HEK293 (cell line): ENCODE measurements around the gene USE1.

Source experiments
- CTCF ChIA-PET: fragments of 350-600 bp; formaldehyde crosslinking; extraction: SDS; loops from one replicate; lab custom pipeline; 2021; ENCODE audit warnings: antibody characterized with exemption; lab: Yijun Ruan, JAX
- POLR2A ChIA-PET: fragments of 300-600 bp; formaldehyde crosslinking; extraction: SDS; loops from one replicate; lab custom pipeline; 2020; ENCODE audit warnings: antibody characterized with exemption, inconsistent platforms; lab: Yijun Ruan, JAX
- H3K27ac ChIP-seq: fragments of 200-500 bp; sonication (Bioruptor generic); 2 replicates; pipeline ENCODE4 v1.5.1; 2014; ENCODE audit warnings: low read depth, low read length, control low read depth, inconsistent platforms; ENCODE audit errors: extremely low read depth
- H3K36me3 ChIP-seq, 2 experiments: fragments of 200-500 bp in 1 of 2; sonication (Bioruptor generic) in 1 of 2; 1 replicate in 1 of 2; 2 replicates in 1 of 2; pipeline ENCODE4 v1.5.1; 2014 to 2017; ENCODE audit warnings: inconsistent platforms in 2 of 2, low read length in 2 of 2; ENCODE audit not compliant: control insufficient read depth in 2 of 2, insufficient read depth in 1 of 2
- H3K4me1 ChIP-seq: fragments of 200-500 bp; sonication (Bioruptor generic); 2 replicates; pipeline ENCODE4 v1.5.1; 2014; ENCODE audit warnings: mild to moderate bottlenecking, low read length, inconsistent platforms; ENCODE audit not compliant: control insufficient read depth, insufficient read depth
- H3K4me3 ChIP-seq: 2 replicates; pipeline ENCODE4 v1.5.1; 2011; ENCODE audit warnings: low read depth, mild to moderate bottlenecking, control low read depth, low read length, moderate library complexity
- H3K9me3 ChIP-seq: fragments of 200-500 bp; sonication (Bioruptor generic); 2 replicates; pipeline ENCODE4 v1.5.1; 2014; ENCODE audit warnings: low read depth, low read length, inconsistent platforms; ENCODE audit not compliant: control insufficient read depth, insufficient read depth
- BCL11A ChIP-seq: fragments of 450-650 bp; formaldehyde crosslinking; IDR thresholded peaks from 2 replicates; pipeline ENCODE4 v1.5.1; 2016; ENCODE audit warnings: low read depth, missing biosample characterization, missing genetic modification characterization
- GLIS1 ChIP-seq: fragments of 450-650 bp; formaldehyde crosslinking; IDR thresholded peaks from 2 replicates; pipeline ENCODE4 v1.5.1; 2016; ENCODE audit warnings: missing biosample characterization, missing genetic modification characterization
- GLIS2 ChIP-seq: fragments of 450-650 bp; formaldehyde crosslinking; IDR thresholded peaks from 2 replicates; pipeline ENCODE4 v1.5.1; 2016; ENCODE audit warnings: missing biosample characterization, missing genetic modification characterization
- KLF1 ChIP-seq: fragments of 450-650 bp; formaldehyde crosslinking; IDR thresholded peaks from 2 replicates; pipeline ENCODE4 v1.5.1; 2016; ENCODE audit warnings: missing biosample characterization, missing genetic modification characterization
- KLF16 ChIP-seq: fragments of 450-650 bp; formaldehyde crosslinking; IDR thresholded peaks from 2 replicates; pipeline ENCODE4 v1.5.1; 2017; ENCODE audit warnings: missing biosample characterization, missing genetic modification characterization
- KLF8 ChIP-seq: fragments of 450-650 bp; formaldehyde crosslinking; IDR thresholded peaks from 2 replicates; pipeline ENCODE4 v1.5.1; 2016; ENCODE audit warnings: missing biosample characterization, missing genetic modification characterization
- KLF9 ChIP-seq: fragments of 450-650 bp; formaldehyde crosslinking; IDR thresholded peaks from 2 replicates; pipeline ENCODE4 v1.5.1; 2016; ENCODE audit warnings: missing biosample characterization, missing genetic modification characterization, low read depth
- MZF1 ChIP-seq: fragments of 450-650 bp; formaldehyde crosslinking; IDR thresholded peaks from 2 replicates; pipeline ENCODE4 v1.5.1; 2017; ENCODE audit warnings: missing biosample characterization, missing genetic modification characterization, borderline replicate concordance
- SP2 ChIP-seq: fragments of 450-650 bp; formaldehyde crosslinking; IDR thresholded peaks from 2 replicates; pipeline ENCODE4 v1.5.1; 2016; ENCODE audit warnings: missing biosample characterization, missing genetic modification characterization
- SP3 ChIP-seq: fragments of 450-650 bp; formaldehyde crosslinking; IDR thresholded peaks from 2 replicates; pipeline ENCODE4 v1.5.1; 2016; ENCODE audit warnings: missing biosample characterization, missing genetic modification characterization
- ZBTB48 ChIP-seq: fragments of 450-650 bp; formaldehyde crosslinking; IDR thresholded peaks from 2 replicates; pipeline ENCODE4 v1.5.1; 2016; ENCODE audit warnings: missing biosample characterization, missing genetic modification characterization
- ZBTB7A ChIP-seq: fragments of 450-650 bp; formaldehyde crosslinking; IDR thresholded peaks from 2 replicates; pipeline ENCODE4 v1.5.1; 2016; ENCODE audit warnings: low read depth, missing biosample characterization, missing genetic modification characterization
- ZEB2 ChIP-seq: fragments of 450-650 bp; formaldehyde crosslinking; IDR thresholded peaks from 2 replicates; pipeline ENCODE4 v1.5.1; 2016; ENCODE audit warnings: missing biosample characterization, missing genetic modification characterization
- ZIC2 ChIP-seq: fragments of 450-650 bp; formaldehyde crosslinking; IDR thresholded peaks from 2 replicates; pipeline ENCODE4 v1.5.1; 2016; ENCODE audit warnings: missing biosample characterization, missing genetic modification characterization
- ZNF184 ChIP-seq: fragments of 450-650 bp; IDR thresholded peaks from 2 replicates; pipeline ENCODE4 v1.5.1; 2018; ENCODE audit warnings: missing biosample characterization, mild to moderate bottlenecking, missing genetic modification characterization
- ZNF335 ChIP-seq: fragments of 450-650 bp; formaldehyde crosslinking; conservative IDR thresholded peaks from 2 replicates; pipeline ENCODE4 v1.5.1; 2016; ENCODE audit warnings: missing biosample characterization, missing genetic modification characterization
- ZNF423 ChIP-seq: fragments of 450-650 bp; formaldehyde crosslinking; IDR thresholded peaks from 2 replicates; pipeline ENCODE4 v1.5.1; 2016; ENCODE audit warnings: missing biosample characterization, missing genetic modification characterization
- ZNF530 ChIP-seq: fragments of 450-650 bp; formaldehyde crosslinking; IDR thresholded peaks from 2 replicates; pipeline ENCODE4 v1.5.1; 2016; ENCODE audit warnings: low read depth, missing biosample characterization, missing genetic modification characterization
- ZNF76 ChIP-seq: fragments of 450-650 bp; formaldehyde crosslinking; IDR thresholded peaks from 2 replicates; pipeline ENCODE4; 2016; ENCODE audit warnings: low read depth, missing biosample characterization, missing genetic modification characterization, borderline replicate concordance
- ZXDB ChIP-seq: fragments of 450-650 bp; formaldehyde crosslinking; IDR thresholded peaks from 2 replicates; pipeline ENCODE4 v1.5.1; 2016; ENCODE audit warnings: missing biosample characterization, missing genetic modification characterization
- TF ChIP-seq, protein P1 (sequence below): fragments of 450-650 bp; formaldehyde crosslinking; IDR thresholded peaks from 2 replicates; pipeline ENCODE4 v1.5.1; 2017; ENCODE audit warnings: missing biosample characterization, missing genetic modification characterization
- TF ChIP-seq, protein P2 (sequence below): fragments of 450-650 bp; formaldehyde crosslinking; IDR thresholded peaks from 2 replicates; pipeline ENCODE4 v1.5.1; 2016; ENCODE audit warnings: missing biosample characterization, missing genetic modification characterization
- TF ChIP-seq, protein P3 (sequence below): fragments of 450-650 bp; formaldehyde crosslinking; IDR thresholded peaks from 2 replicates; pipeline ENCODE4 v1.5.1; 2016; ENCODE audit warnings: missing biosample characterization, missing genetic modification characterization
- TF ChIP-seq, protein P4 (sequence below): fragments of 450-650 bp; formaldehyde crosslinking; IDR thresholded peaks from 2 replicates; pipeline ENCODE4 v1.5.1; 2016; ENCODE audit warnings: missing biosample characterization, missing genetic modification characterization
- TF ChIP-seq, protein P5 (sequence below): fragments of 450-650 bp; formaldehyde crosslinking; IDR thresholded peaks from 2 replicates; pipeline ENCODE4 v1.5.1; 2016; ENCODE audit warnings: missing biosample characterization, missing genetic modification characterization, low read depth

The USE1 gene

DNA sequence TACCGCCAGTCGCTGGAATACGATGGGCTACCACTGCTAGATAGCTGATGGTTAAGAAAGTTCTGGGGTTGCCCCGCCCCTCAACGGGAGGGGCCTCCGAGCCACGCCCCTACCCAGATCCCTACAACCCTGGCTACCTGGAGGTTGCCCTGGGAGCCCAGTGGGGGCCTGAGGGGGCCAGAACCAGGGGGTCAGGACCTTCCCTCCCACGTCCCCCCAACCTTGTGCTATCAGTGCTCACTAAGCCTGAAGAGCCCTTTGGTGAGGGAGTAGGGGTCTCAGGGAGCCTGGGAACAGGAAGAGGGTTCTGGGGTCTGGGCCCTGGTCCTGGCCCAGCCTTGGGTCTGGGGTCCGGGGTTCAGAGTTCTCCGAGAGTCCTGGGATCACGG lies 19.7 kb downstream of the USE1 start:
- POLR2A ChIA-PET = interaction anchor here (0.5 to 3.5 kb wide), 8 partner anchors 8 to 274 kb away, joined by 3 to 25 read pairs (median 5); partner anchors contain the start of genes BABAM1, OCEL1 and USE1
- TF ChIP-seq GLIS2 (tag by site-specific recombination) (peak; percentile 89), ZNF423 (tag by site-specific recombination) (no peak), ZBTB48 (peak; percentile 92), GLIS1 (peak; percentile 87), BCL11A (tag by site-specific recombination) (peak; percentile 50; the same call in 1 of the 2 replicates), SP2 (tag by site-specific recombination) (peak; percentile 56), ZNF530 (tag by site-specific recombination) (no peak), ZEB2 (tag by site-specific recombination) (peak; percentile 44; the same call in 1 of the 2 replicates), KLF9 (tag by site-specific recombination) (peak; percentile 90), ZXDB (tag by site-specific recombination) (peak; percentile 26; the same call in 1 of the 2 replicates), KLF8 (peak; percentile 39; the same call in 1 of the 2 replicates), ZIC2 (peak; percentile 59), ZNF184 (tag by site-specific recombination) (no peak), SP3 (tag by site-specific recombination) (peak; percentile 75), KLF1 (peak; percentile 9; the same call in 1 of the 2 replicates), ZNF335 (tag by site-specific recombination) (peak; percentile 78), ZNF76 (tag by site-specific recombination) (peak; percentile 70), KLF16 (tag by site-specific recombination) (peak; percentile 42; the same call in 1 of the 2 replicates), ZBTB7A (tag by site-specific recombination) (0 out of 2 replicates have a peak, but pooled peaks have one; percentile 9), MZF1 (no peak)
- TF ChIP-seq, protein P1, sequence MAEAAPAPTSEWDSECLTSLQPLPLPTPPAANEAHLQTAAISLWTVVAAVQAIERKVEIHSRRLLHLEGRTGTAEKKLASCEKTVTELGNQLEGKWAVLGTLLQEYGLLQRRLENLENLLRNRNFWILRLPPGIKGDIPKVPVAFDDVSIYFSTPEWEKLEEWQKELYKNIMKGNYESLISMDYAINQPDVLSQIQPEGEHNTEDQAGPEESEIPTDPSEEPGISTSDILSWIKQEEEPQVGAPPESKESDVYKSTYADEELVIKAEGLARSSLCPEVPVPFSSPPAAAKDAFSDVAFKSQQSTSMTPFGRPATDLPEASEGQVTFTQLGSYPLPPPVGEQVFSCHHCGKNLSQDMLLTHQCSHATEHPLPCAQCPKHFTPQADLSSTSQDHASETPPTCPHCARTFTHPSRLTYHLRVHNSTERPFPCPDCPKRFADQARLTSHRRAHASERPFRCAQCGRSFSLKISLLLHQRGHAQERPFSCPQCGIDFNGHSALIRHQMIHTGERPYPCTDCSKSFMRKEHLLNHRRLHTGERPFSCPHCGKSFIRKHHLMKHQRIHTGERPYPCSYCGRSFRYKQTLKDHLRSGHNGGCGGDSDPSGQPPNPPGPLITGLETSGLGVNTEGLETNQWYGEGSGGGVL = 0 out of 2 replicates have a peak, but pooled peaks have one; percentile 27
- TF ChIP-seq, protein P2, sequence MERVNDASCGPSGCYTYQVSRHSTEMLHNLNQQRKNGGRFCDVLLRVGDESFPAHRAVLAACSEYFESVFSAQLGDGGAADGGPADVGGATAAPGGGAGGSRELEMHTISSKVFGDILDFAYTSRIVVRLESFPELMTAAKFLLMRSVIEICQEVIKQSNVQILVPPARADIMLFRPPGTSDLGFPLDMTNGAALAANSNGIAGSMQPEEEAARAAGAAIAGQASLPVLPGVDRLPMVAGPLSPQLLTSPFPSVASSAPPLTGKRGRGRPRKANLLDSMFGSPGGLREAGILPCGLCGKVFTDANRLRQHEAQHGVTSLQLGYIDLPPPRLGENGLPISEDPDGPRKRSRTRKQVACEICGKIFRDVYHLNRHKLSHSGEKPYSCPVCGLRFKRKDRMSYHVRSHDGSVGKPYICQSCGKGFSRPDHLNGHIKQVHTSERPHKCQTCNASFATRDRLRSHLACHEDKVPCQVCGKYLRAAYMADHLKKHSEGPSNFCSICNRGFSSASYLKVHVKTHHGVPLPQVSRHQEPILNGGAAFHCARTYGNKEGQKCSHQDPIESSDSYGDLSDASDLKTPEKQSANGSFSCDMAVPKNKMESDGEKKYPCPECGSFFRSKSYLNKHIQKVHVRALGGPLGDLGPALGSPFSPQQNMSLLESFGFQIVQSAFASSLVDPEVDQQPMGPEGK = peak; percentile 97
- TF ChIP-seq, protein P3, sequence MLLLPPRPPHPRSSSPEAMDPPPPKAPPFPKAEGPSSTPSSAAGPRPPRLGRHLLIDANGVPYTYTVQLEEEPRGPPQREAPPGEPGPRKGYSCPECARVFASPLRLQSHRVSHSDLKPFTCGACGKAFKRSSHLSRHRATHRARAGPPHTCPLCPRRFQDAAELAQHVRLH (tag by site-specific recombination) = peak; percentile 71; the same call in 1 of the 2 replicates
- TF ChIP-seq, protein P4, sequence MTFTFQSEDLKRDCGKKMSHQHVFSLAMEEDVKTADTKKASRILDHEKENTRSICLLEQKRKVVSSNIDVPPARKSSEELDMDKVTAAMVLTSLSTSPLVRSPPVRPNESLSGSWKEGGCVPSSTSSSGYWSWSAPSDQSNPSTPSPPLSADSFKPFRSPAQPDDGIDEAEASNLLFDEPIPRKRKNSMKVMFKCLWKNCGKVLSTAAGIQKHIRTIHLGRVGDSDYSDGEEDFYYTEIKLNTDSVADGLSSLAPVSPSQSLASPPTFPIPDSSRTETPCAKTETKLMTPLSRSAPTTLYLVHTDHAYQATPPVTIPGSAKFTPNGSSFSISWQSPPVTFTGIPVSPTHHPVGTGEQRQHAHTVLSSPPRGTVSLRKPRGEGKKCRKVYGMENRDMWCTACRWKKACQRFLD (tag by site-specific recombination) = no peak
- TF ChIP-seq, protein P5, sequence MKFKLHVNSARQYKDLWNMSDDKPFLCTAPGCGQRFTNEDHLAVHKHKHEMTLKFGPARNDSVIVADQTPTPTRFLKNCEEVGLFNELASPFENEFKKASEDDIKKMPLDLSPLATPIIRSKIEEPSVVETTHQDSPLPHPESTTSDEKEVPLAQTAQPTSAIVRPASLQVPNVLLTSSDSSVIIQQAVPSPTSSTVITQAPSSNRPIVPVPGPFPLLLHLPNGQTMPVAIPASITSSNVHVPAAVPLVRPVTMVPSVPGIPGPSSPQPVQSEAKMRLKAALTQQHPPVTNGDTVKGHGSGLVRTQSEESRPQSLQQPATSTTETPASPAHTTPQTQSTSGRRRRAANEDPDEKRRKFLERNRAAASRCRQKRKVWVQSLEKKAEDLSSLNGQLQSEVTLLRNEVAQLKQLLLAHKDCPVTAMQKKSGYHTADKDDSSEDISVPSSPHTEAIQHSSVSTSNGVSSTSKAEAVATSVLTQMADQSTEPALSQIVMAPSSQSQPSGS (tag by site-specific recombination) = no peak
- TF ChIP-seq, all 188 proteins: peak for 19
- Histone ChIP-seq H3K9me3 (no peaks in the 10 kb centered on the region), H3K27ac (peak overlapping the region; percentile 69; the same call in 1 of the 2 replicates), H3K4me1 (peaks cover 11% of the 10 kb centered on the region), H3K4me3 (peak overlapping the region; percentile 55), H3K36me3 (peaks cover 18 to 56% of the 10 kb centered on the region in 2 experiments; a peak in 2 of 3 replicates)
- CTCF ChIA-PET = interaction anchor here (0.5 to 1.6 kb wide), 5 partner anchors 14 to 167 kb away, joined by 3 to 5 read pairs (median 3); no protein-coding TSS in a partner anchor
